HG03045 (cell line): ENCODE data around the gene NDUFC2.
"Not testable (repeated sequence)": the region's sequence is repeated elsewhere in the genome, so short reads cannot be mapped to it uniquely, and the experiment has no call there.

Experiments used
- ATAC-seq: cut with Tn5 transposase; IDR thresholded peaks from one replicate; pipeline ENCODE4 v1.9.1; 2021; ENCODE audit warnings: mild to moderate bottlenecking, moderate library complexity; ENCODE audit not compliant: unreplicated experiment

NDUFC2 gene

DNA sequence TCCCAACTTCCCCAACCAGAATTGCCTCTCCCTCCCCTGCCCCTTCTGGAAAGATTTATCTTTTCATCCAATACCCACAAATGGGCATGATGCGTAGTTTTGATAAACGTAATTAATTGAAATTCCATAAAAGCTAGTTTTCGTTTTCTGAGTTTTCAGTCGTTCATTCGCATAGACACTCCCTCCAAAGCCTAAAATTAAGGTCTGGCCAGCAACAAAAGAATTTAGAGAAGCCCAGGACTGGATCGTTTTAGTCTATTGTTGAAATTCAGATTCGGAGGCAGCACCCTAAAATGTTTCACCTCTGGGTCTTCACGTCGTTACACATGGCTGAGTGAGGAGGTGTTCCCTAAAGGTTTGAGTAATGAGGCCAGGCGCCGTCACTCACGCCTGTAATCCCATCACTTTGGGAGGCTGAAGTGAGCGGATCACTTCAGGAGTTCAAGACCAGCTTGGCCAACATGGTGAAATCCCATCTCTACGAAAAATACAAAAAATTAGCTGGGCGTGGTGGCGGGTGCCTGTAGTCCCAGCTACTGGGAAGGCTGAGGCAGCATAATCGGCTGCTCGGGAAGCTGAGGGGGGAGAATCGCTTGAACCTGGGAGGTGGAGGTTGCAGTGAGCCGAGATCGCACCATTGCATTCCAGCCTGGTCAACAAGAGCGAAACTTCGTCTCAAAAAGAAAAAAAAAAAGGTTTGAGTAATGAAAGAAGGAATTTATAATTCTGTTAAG lies 589 bp upstream of the NDUFC2 start:
- no peak for ATAC-seq

DNA sequence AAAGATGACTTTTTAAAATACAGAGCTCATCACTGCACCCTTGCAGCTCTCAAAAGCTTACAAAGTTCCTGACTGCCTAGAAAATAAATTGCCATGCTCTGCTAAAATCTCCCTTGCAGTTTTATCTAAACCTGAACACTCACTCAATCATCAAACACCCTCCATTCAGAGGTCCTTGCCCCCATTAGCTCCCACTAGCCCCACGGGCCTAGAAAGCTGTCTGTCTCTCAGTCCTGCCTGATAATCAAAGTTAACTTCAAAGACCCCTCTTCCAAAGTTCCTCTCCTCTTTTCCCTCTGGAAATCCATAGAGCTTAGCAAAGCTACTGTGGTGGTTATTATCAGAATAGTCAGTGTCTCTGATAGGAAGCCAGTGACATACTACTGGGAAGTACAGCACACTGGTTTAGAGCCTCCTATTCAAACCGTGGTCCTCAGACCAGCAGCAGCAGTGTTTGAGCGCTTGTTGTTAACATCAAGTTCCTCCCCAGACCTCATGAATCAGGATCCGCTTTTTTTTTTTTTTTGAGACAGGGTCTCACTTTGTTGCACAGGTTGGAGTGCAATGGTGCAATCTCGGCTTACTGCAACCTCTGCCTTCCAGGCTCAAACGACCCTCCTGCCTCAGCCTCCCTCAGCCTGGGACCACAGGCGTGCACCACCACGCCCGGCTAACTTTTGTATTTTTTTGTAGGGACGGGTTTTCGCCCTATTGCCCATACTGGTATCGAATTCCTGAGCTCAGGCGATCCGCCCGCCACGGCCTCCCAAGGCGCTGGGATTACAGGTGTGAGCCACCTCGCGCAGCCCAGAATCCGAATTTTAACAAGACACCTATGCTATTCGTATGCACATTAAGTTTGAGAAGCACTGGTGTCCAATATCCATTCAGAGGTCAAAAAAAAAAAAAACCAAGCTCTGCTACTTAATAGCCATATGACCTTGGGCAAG lies 1.2 kb downstream of the NDUFC2 start:
- ATAC-seq = no peak

DNA sequence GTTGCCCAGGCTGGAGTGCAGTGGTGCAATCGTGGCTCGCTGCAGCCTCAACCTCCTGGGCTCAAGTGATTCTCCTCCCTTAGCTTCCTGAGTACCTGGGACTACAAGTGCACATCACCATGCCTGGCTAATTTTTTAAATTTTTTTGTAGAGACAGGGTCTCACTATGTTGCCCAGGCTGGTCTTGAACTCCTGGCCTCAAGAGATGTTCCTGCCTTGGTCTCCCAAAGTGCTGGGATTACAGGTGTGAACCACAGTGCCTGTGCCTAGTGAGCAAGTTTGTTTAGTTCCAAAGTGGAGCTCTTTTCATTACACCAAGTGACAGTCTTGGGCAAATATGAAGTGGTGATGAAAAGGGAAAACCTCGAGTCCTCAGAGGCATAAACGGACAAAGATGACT lies 2.1 kb downstream of the NDUFC2 start:
- ATAC-seq = not testable (repeated sequence)

DNA sequence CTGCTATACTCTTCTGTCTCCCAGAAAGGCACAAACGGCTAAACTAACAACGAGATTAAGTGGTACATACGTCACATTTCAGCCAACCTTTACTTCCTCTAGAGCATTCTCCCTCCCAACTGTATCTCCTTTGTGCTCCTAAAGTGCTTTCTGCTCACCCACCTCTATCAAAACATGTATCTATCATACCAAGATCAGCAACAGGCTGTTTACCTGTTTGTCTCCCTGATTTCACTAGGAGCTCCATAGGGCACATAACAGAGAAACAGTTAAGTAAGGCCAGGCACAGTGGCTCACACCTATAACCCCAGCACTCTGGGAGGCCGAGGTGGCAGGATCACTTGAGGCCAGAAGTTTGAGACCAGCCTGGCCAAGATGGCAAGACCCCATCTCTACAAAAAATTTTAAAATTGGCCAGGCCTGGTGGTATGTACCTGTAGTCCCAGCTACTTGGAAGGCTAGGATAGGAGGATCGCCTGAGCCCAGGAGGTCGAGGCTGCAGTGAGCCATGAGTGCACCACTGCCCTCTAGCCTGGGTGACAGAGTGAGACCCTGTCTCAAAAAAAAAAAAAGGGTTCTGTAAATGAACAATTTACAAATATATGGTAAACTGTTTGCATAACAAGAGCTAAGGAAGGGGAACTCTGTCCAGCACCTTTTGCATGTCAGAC lies 2.8 kb downstream of the NDUFC2 start:
- no peak for ATAC-seq

DNA sequence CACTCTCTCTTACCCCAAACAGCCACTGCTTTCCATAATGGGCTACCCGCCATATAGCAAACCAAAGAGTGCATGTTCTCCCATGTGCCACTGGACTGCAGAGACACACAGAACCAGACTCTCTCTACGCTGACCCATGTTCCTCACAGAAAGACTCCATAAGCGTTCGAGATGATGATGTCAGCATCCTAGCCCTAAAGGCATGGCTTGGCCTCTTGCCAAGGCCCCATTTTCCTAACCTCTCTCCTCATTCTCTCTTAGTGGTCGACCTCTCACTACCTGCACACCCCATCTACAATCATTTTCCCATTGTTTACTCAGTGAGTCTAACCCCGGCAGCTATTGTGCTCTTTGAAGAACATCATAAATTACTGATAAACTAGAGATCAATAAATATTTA lies 4.9 kb downstream of the NDUFC2 start:
- ATAC-seq = no peak

DNA sequence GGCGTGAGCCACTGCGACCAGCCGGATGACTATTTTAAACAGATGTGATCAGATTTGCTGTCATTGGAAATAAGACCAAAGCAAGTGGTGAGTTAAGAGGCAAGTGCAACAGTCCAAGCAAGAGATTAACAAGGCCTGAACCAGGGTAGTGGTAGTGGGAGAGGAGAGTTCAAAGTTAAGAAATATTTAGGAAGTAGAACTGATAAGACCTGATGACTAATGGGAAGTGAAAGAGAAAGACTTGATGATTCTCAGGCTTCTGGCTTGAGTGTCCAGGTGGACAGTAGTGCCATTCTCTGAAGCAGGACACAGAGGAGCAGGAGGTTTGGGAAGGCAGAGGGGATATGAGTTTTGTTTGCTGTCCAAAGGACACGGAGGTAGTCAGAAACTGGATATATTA lies 7.2 kb downstream of the NDUFC2 start:
- no peak for ATAC-seq

DNA sequence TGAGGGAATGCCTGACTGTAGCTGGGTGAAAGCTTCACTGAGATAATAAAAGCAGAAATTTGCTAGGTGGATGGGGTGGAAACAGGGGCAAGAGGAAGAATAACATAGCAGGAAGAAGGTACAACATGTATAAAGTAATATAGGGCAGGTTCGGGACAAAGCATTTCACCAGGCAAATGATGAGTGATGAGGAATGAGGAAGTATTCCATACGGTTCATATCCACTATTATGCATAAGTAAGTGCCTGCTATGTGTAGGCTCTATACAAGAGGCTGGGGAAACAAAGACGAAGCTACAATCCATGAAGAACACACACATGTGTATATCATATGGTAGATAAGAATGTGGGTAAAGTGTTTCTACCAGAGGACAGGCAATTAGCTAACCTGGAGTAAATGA lies 7.9 kb downstream of the NDUFC2 start:
- no peak for ATAC-seq

DNA sequence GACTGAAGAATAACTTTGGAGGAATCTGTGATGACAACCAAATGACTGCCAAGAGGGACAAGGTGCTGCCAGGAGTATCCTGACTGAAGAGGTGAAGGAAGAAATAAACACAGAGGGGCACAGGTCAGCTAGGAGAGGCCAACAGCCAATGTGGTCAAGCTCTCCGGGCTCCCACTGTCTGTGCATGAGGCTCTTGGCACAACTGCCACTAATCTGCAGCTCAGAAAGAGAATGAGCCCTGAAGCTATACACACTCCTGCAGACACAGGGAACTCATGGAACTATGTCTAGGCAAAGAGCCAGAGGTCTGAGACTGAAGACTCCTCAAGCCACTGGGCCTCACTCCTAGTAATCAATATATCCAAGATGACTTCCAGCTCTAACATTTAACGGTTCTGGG lies 9.0 kb downstream of the NDUFC2 start:
- no peak for ATAC-seq

DNA sequence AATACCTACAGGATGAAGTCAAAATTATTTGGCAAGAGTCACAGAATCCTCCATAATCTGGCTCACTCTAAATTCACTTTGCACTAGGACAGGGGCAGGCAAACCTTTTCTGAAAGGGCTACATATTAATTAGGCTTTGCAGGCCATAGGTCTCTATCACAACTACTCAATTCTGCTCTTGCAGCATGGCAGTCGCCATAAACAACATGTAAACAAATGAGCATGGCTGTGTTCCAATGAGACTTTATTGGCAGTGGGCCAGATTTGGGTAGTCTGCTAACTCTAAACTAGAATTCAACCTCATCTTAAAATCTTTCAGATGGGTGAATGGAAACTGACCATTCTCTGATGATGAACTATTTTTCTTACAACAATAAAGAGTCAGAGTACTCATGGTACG lies 10.2 kb downstream of the NDUFC2 start:
- ATAC-seq = no peak

DNA sequence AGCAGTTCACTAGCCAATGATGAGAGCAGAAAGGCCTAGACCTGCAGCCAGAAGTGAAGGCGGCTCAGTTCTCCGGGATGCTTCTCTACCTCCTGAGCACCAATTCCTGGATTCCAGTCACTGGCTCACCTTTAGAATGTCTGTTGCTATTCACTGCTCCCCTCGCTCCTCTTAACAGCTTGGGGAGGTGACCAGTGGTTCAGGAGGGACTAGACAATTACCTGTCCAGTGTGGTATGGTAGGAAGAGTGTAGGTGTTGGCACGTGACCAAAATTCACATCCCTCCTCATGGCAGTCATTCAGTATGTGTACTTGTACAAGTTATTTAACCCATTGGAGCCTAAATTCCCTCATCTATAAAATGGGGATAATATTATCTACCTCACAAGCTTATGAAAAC lies 12.0 kb downstream of the NDUFC2 start:
- no peak for ATAC-seq

DNA sequence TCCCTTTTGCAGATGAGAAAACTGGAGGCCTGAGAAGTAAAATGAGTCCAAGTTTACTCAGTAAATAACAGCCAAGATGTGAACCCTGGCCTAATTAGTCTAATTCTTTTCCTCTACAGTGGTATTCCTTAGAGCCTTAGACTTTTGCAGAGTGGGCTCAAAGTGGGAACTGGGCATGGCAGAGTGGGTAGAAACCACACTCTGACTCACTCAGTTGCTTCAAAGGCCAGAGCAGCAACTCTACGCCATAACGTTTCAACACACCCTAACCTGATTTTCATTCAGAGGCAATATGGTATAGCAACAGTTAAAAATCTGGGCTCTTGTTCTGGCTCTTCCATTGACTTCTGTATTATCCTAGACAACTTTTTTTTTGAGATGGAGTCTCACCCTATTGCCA lies 13.2 kb downstream of the NDUFC2 start:
- no peak for ATAC-seq

DNA sequence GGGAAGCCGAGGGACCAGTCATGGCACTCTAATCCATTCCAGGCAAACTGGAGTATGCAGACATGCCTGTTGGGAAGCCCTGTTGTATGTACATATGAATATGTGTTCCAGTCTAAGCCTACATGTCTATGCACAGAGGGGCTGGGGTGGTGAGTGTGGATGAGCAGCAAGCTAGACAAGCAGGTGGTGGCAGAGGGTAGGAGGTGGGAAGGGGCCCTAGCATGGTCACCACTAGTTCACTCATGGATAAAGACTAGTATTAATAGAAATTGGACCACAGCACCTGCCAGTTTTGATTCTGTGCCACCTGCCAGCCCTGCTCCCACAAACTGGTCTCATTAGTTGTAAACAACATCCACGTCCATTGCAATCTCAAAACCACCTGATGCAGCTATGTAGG lies 14.5 kb downstream of the NDUFC2 start:
- ATAC-seq = no peak

DNA sequence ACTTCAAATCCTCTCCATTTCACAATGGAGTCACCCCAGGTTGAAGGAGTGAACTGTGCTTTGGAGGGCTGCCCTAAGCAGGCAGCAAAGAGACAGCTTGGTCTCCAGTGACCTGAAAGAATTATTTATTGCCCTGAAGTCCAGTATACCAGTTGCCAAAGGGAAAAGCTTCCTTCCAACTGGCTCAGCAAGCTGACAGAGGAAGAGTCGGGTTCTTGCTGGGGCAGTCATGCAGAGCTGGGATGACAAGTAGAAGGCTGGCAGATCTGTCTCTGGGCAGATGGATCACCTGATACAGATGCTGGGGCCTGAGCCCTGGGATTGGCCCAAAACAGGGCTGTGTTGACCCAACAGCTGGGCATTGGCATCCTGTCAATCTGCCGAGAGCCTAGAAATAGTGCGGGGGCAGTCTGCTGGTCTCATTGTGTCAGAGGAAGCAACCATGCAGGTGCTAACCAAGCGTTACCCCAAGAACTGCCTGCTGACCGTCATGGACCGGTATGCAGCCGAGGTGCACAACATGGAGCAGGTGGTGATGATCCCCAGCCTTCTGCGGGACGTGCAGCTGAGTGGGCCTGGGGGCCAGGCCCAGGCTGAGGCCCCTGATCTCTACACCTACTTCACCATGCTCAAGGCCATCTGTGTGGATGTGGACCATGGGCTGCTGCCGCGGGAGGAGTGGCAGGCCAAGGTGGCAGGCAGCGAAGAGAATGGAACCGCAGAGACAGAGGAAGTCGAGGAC lies 16.1 kb downstream of the NDUFC2 start, which contains the start of gene THRSP:
TSS of gene THRSP (plus strand) at position 422 of the 742 bp plus-strand sequence. CDS start at position 443, 21 bp downstream.
- no peak for ATAC-seq

DNA sequence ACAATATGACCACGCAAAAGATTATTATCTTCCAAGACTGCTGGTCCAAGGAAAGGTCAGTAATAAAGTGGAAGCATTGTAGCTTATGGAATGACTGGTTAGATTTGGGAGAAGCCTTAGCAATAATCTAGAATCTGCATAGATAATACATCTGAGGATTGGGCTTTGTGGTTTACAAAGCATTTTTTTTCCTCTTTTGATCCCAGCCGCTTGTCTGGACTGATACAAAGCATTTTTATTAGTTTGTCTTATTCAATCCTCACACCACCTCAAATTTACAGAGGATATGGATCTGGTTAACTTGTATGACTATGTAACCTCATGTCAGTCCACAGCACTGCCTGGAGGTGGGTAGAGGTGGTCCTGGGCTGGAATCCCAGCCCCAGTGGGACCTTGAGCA lies 17.0 kb downstream of the NDUFC2 start:
- ATAC-seq = no peak

DNA sequence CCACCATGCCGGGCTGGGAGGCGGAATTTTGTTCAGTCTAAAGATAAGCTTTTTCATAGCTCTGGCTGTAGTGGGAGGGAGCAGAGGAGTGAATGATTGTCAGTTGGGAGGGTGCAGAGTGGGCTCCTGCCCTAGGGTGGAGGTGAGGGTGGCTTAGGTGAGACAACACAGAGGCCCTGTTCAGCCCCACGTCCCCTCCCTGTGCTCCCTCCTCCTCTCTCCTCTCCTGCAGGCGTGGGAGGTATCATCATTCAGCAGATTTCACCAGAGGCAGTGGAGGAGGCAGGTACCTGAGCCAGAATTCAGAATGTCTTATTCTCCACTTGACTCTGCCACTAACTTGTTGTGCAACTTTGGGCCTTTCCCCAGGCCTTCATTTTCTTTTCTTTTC lies 17.7 kb downstream of the NDUFC2 start:
- ATAC-seq = no peak

DNA sequence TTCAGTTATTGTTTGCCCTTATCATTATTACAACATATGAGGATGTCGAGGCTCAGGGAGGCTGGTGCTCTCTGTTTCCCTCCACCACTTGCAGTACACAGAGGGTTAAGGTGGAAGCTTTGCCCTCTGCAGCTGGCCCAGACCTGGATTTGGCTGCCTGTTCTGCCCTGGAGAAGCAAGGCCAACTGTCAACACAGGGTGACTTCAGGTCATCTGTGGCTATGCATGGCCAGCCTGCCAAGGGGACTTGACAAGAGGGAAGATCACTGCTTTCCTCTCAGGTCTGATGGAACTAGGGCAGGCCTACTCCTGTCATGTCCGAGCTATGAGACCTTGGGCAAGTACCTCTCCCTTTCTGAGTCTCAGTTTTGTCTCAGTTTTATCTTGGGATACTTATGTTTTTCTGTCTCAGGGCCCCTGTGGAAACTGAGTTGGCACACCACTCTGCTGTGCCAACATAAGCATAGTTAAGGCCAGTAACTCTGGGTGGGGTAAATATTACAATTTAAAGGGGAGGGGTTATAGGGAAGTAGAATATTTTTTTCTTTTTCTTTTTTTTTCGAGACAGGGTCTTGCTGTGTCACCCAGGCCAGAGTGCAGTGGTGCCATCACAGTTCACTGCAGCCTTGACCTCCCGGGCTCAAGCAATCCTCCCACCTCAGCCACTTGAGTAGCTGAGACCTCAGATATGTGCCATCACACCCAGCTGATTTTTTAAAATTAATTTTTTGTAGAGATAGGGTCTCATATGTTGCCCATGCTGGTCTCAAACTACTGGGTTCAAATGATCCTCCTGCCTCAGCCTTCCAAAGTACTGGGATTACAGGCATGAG lies 18.4 kb downstream of the NDUFC2 start:
- ATAC-seq = no peak

DNA sequence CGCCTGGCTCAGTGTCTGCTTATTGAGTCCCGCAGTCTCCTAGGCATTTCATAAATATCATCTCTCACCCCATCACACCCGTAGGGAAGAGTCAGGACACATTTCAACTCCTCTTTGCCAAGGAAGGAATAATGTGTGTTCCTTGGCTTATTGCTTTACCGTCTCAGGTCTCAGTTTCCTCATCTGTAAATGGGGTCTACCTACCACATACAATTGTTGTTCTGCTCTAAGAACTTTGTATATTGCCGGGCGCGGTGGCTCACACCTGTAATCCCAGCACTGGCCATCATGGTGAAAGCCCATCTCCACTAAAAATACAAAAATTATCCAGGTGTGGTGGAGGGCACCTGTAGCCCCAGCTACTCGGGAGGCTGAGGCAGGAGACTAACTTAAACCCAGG lies 19.1 kb downstream of the NDUFC2 start:
- ATAC-seq = no peak

DNA sequence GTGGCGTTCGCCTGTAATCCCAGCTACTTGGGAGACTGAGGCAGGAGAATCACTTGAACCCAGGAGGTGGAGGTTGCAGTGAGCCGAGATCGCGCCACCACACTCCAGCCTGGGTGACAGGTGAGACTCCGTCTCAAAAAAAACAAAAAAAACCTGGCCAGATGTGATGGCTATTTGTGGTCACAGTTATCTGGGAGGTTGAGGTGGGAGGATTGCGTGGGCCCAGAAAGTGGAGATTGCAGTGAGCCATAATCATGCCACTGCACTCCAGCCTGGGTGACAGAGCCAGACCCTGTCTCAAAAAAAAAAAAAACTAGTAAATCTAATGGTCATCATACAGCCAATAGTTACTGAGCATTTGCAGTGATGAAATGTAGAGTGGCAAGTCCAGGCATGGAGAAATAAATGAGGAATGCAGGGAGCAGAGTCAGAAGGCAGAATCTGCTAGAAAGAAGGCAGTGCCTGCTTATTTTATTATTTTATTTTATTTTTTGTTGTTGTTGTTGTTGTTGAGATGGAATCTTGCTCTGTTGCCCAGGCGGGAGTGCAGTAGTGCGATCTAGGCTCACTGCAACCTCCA lies 19.8 kb downstream of the NDUFC2 start:
- ATAC-seq = not testable (repeated sequence)

DNA sequence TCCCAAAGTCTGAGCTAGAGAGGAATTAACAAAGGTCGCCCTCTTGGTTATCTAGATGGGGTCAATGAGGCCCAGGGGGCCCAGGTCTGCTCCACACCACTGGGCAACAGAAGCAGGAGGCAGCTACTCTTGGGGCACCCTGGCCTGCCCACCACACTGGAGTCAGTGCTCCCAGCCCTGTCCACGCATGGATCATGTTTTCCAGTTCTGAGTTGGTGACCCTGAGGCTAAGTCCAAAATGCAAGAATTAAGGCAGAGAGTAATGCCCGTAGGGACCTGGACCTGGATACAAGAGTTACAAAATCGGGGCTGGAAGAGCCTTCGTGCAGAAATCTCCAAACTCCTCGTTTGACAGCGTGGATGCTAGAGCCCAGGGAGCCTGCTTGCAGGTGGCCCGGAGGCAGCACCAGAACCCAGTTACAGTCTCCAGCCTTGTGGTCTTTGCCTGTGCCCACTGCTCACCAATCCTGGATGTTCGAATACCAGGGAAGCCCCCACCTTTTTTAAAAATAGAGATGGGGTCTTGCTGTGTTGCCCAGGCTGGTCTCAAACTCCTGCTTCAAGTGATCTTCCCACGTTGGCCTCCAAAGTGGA lies 22.1 kb downstream of the NDUFC2 start:
- no peak for ATAC-seq
